Measurements from ENCODE around the gene MTERF4. TPM values are rescaled to one million over a fixed set of nuclear protein-coding genes. Genes with fewer than 3 reads are reported as not detected.
"Not testable (repeated sequence)": the region's sequence is repeated elsewhere in the genome, so short reads cannot be mapped to it uniquely, and the experiment has no call there.

The MTERF4 gene
- total RNA-seq, 4 donors from 2014 or later: 67.8 to 110 (median 91.0) TPM

GRCh38 chr2:241094172-241094571 lies 7.9 kb downstream of the MTERF4 start:
- whole genome bisulfite sequencing, 2 donors: 77 to 89% methylated on average over 7 of the region's 7 CpGs
- intact Hi-C loops (cut with DNase I): no loop called here

GRCh38 chr2:241093133-241093781 lies 8.8 kb downstream of the MTERF4 start:
- Histone ChIP-seq H3K27ac (peak overlapping the region; percentile 92 to 98 (median 97)), H3K4me1 (peaks cover 39 to 62% of the 10 kb centered on the region in 2 donors), H3K36me3 (peaks cover 28 to 31% of the 10 kb centered on the region in 2 donors)
- intact Hi-C loops (cut with DNase I); H3K27me3 ChIP-seq; H3K4me3 ChIP-seq (replicated peaks in 1 of 3); H3K9me3 ChIP-seq: not testable (repeated sequence)
- peak; percentile 79 to 80 for DNase-seq
- TF ChIP-seq POLR2A (IDR thresholded peaks at IDR 0.05): peak in 1 of 2 donors; percentile 44
- WGBS, 2 donors: 45 to 49% methylated on average over 10 of the region's 10 CpGs

More at GRCh38 chr2:241094172-241094571, 7.9 kb downstream of the MTERF4 start:
- no peak overlapping the region for H3K4me3 ChIP-seq (replicated peaks in 1 of 3)
- peaks cover 19 to 22% of the 10 kb centered on the region in 2 donors for H3K36me3 ChIP-seq
- no peaks in the 10 kb centered on the region for H3K9me3 ChIP-seq
- TF ChIP-seq CTCF (IDR thresholded peaks at IDR 0.05): no peak
- TF ChIP-seq POLR2A (IDR thresholded peaks at IDR 0.05): no peak
- no peaks in the 10 kb centered on the region for H3K27me3 ChIP-seq
- peak overlapping the region; percentile 90 to 94 (median 92) for H3K27ac ChIP-seq
- no peak for DNase-seq
- H3K4me1 ChIP-seq: peaks cover 39 to 66% of the 10 kb centered on the region in 2 donors

GRCh38 chr2:241092677-241093076 lies 9.4 kb downstream of the MTERF4 start:
- TF ChIP-seq CTCF (IDR thresholded peaks at IDR 0.05) (no peak), POLR2A (IDR thresholded peaks at IDR 0.05) (no peak)
- H3K36me3 ChIP-seq: peaks cover 34 to 37% of the 10 kb centered on the region in 2 donors
- no peaks in the 10 kb centered on the region for H3K27me3 ChIP-seq
- intact Hi-C loops (cut with DNase I): no loop called here
- H3K27ac ChIP-seq: peak overlapping the region; percentile 88 to 98 (median 97)
- peak; percentile 49 to 66 for DNase-seq
- H3K4me3 ChIP-seq (replicated peaks in 1 of 3): no peak overlapping the region
- H3K9me3 ChIP-seq: no peaks in the 10 kb centered on the region
- peaks cover 39 to 62% of the 10 kb centered on the region in 2 donors for H3K4me1 ChIP-seq
- WGBS, 2 donors: 74 to 79% methylated on average over 8 of the region's 8 CpGs

GRCh38 chr2:241091734-241092445 lies 10.2 kb downstream of the MTERF4 start:
- TF ChIP-seq POLR2A (IDR thresholded peaks at IDR 0.05): peak in 1 of 2 donors; percentile 13
- TF ChIP-seq CTCF (IDR thresholded peaks at IDR 0.05): no peak
- H3K4me1 ChIP-seq: peaks cover 39 to 62% of the 10 kb centered on the region in 2 donors
- peak overlapping the region; percentile 88 to 98 (median 97) for H3K27ac ChIP-seq
- WGBS, 2 donors: 68 to 72% methylated on average over 22 of the region's 22 CpGs
- no peaks in the 10 kb centered on the region for H3K27me3 ChIP-seq
- H3K9me3 ChIP-seq: no peaks in the 10 kb centered on the region
- H3K4me3 ChIP-seq (replicated peaks in 1 of 3): no peak overlapping the region
- intact Hi-C loops (cut with DNase I): no loop called here
- H3K36me3 ChIP-seq: peaks cover 41 to 42% of the 10 kb centered on the region in 2 donors
- peak in 1 of 2 donors; percentile 51 for DNase-seq

- intact Hi-C loops (cut with DNase I): no loop called here
- H3K36me3 ChIP-seq: peaks cover 43 to 47% of the 10 kb centered on the region in 2 donors
- H3K4me3 ChIP-seq (replicated peaks in 1 of 3): no peak overlapping the region
- 43 to 56% methylated on average over 10 of the region's 10 CpGs for WGBS, 2 donors
- no peaks in the 10 kb centered on the region for H3K27me3 ChIP-seq
- H3K9me3 ChIP-seq: no peaks in the 10 kb centered on the region
- H3K4me1 ChIP-seq: peaks cover 39 to 61% of the 10 kb centered on the region in 2 donors
- no peak for TF ChIP-seq CTCF (IDR thresholded peaks at IDR 0.05)
- peak in 1 of 2 donors; percentile 13 for TF ChIP-seq POLR2A (IDR thresholded peaks at IDR 0.05)
- DNase-seq: peak in 1 of 2 donors; percentile 24
- peak overlapping the region; percentile 88 to 98 (median 97) for H3K27ac ChIP-seq
Measured at GRCh38 chr2:241091201-241091600, 10.9 kb downstream of the MTERF4 start.

All from thyroid gland (tissue), 4 donors.